Panc1 (cell line): ENCODE measurements around the gene TALDO1. TPM values are rescaled to one million over a fixed set of nuclear protein-coding genes. Genes with fewer than 3 reads are reported as not detected.

Experiments used
- ATAC-seq: fragments of 200-7000 bp; cut with Tn5 transposase; 2 replicates; pipeline ENCODE4 v1.9.1; 2020; ENCODE audit warnings: mild to moderate bottlenecking, moderate library complexity
- BruUV-seq: library from RNA; stranded (reverse); fragments of 400-500 nt; replicated peaks from 2 replicates; lab custom pipeline; 2021; lab: Mats Ljungman, UMichigan
- CTCF ChIA-PET: fragments of 300-600 bp; sonication (Branson Sonifier 250); formaldehyde crosslinking; loops from one replicate; lab custom pipeline; 2022; ENCODE audit warnings: antibody characterized with exemption; lab: Charles Lee
- POLR2A ChIA-PET: fragments of 300-600 bp; sonication (Branson Sonifier 250); formaldehyde crosslinking; loops from one replicate; lab custom pipeline; 2022; ENCODE audit warnings: antibody characterized with exemption; lab: Charles Lee
- DNase-seq: peaks from one replicate; pipeline ENCODE4 v3.0.0-alpha.2; 2010; ENCODE audit warnings: low read depth, low spot score
- H3K27ac ChIP-seq: 2 replicates; pipeline ENCODE4 v1.5.1; 2011; ENCODE audit warnings: mild to moderate bottlenecking, low read length, inconsistent platforms
- H3K27me3 ChIP-seq: fragments of 200-500 bp; sonication (Bioruptor generic); 2 replicates; pipeline ENCODE4 v1.6.0; 2014; ENCODE audit warnings: low read length, inconsistent platforms; ENCODE audit not compliant: control insufficient read depth, insufficient read depth
- H3K36me3 ChIP-seq: fragments of 200-500 bp; sonication (Bioruptor generic); 2 replicates; pipeline ENCODE4 v1.5.1; 2014; ENCODE audit warnings: inconsistent platforms, mild to moderate bottlenecking, low read length, moderate library complexity; ENCODE audit not compliant: control insufficient read depth, insufficient read depth
- H3K4me1 ChIP-seq: 2 replicates; pipeline ENCODE4 v1.5.1; 2011; ENCODE audit warnings: inconsistent platforms, mild to moderate bottlenecking, low read length, moderate library complexity; ENCODE audit not compliant: control insufficient read depth, insufficient read depth
- H3K4me3 ChIP-seq, 2 experiments: 2 replicates each; pipeline ENCODE4 v1.5.1; 2011 to 2012; ENCODE audit warnings: low read depth in 2 of 2, low read length in 2 of 2, mild to moderate bottlenecking in 2 of 2, inconsistent platforms in 1 of 2, moderate library complexity in 1 of 2
- H3K9me3 ChIP-seq: fragments of 200-500 bp; sonication (Bioruptor generic); 2 replicates; pipeline ENCODE4 v1.5.1; 2014; ENCODE audit warnings: low read depth, mild to moderate bottlenecking, inconsistent platforms, low read length, moderate library complexity; ENCODE audit not compliant: control insufficient read depth, insufficient read depth
- CTCF ChIP-seq: fragments of 450-650 bp; IDR thresholded peaks from 2 replicates; pipeline ENCODE4 v1.5.1; 2017; ENCODE audit warnings: mild to moderate bottlenecking
- POLR2AphosphoS5 ChIP-seq: IDR thresholded peaks from 2 replicates; pipeline ENCODE4 v1.6.1; 2012; ENCODE audit warnings: mild to moderate bottlenecking, low read depth, low read length, moderate library complexity
- REST ChIP-seq, 2 experiments: IDR thresholded peaks; 2 replicates each; pipeline ENCODE4 v1.6.1; 2011 to 2012; ENCODE audit warnings: low read depth in 2 of 2, control low read depth in 1 of 2, low read length in 1 of 2, mild to moderate bottlenecking in 1 of 2, moderate library complexity in 1 of 2; ENCODE audit not compliant: insufficient read depth in 1 of 2
- SIN3A ChIP-seq: IDR thresholded peaks from 2 replicates; pipeline ENCODE4 v1.6.1; 2012; ENCODE audit warnings: low read depth, mild to moderate bottlenecking, low read length, moderate library complexity, borderline replicate concordance; ENCODE audit not compliant: insufficient read depth
- TCF7L2 ChIP-seq: IDR thresholded peaks from 2 replicates; pipeline ENCODE4 v1.6.1; 2011; ENCODE audit warnings: mild to moderate bottlenecking, low read depth, low read length, inconsistent platforms
- in situ Hi-C: cut with HindIII; loops from 2 replicates; pipeline ENCODE4 v1.10.0; 2016; ENCODE audit warnings: low sequenced_read_pairs, low pct_unique_long_range_greater_than_20kb
- intact Hi-C: fragments of 100-400 bp; cut with micrococcal nuclease; formaldehyde crosslinking; loops from one replicate; pipeline ENCODE4 v1.10.0; 2022; ENCODE audit not compliant: unreplicated experiment
- total RNA-seq: library from RNA; stranded (reverse); gene quantifications from one replicate; pipeline ENCODE4 v1.2.1, GENCODE V29; 2021; ENCODE audit not compliant: unreplicated experiment

The TALDO1 gene
- total RNA-seq, 1 experiment from 2014 or later = 257 TPM

GRCh38 chr11:804599-804964 lies 57.3 kb downstream of the TALDO1 start:
- ChIA-PET POLR2A (interaction anchor here (1.0 kb wide), 1 partner anchor 55 kb away, joined by 3 read pairs; no protein-coding TSS in a partner anchor), CTCF (interaction anchor here (1.5 kb wide), 1 partner anchor 43 kb away, joined by 3 read pairs; no protein-coding TSS in a partner anchor)
- intact Hi-C loops (no loop called here), in situ Hi-C loops (no loop called here)
- ATAC-seq (no peak), DNase-seq (no peak)
- Histone ChIP-seq H3K4me3 (peak overlapping the region; percentile 58 to 67), H3K36me3 (no peaks in the 10 kb centered on the region), H3K9me3 (no peaks in the 10 kb centered on the region), H3K27ac (peak overlapping the region; percentile 92), H3K27me3 (no peaks in the 10 kb centered on the region), H3K4me1 (peaks cover 37% of the 10 kb centered on the region)
- TF ChIP-seq POLR2AphosphoS5 = no peak; the same call in 1 of the 2 replicates
- no peak for TF ChIP-seq REST (IDR thresholded peaks at IDR 0.05; ENCODE audit: insufficient read depth in 1 of 2, low read depth in 2 of 2, low read length in 1 of 2)
- no peak for TF ChIP-seq CTCF
- no peak for TF ChIP-seq TCF7L2
- TF ChIP-seq SIN3A = no peak; the same call in 1 of the 2 replicates
- no TSS peak for BruUV-seq

GRCh38 chr11:808427-809286 lies 61.4 kb downstream of the TALDO1 start:
- DNase-seq (no peak), ATAC-seq (peak; percentile 75)
- intact Hi-C loops = no loop called here
- H3K36me3 ChIP-seq = peaks cover 24% of the 10 kb centered on the region
- H3K27me3 ChIP-seq = no peaks in the 10 kb centered on the region
- ChIA-PET POLR2A (interaction anchor here (1.0 to 1.3 kb wide), 2 partner anchors 13 to 20 kb away, joined by 3 read pairs; no protein-coding TSS in a partner anchor), CTCF (interaction anchor here (0.6 to 0.9 kb wide), 4 partner anchors 10 to 369 kb away, joined by 3 to 10 read pairs (median 6); partner anchors contain the start of gene PNPLA2)
- H3K27ac ChIP-seq = peak overlapping the region; percentile 99
- in situ Hi-C loops = no loop called here
- peak overlapping the region; percentile 85 to 96 for H3K4me3 ChIP-seq
- TSS peak; percentile 88 for BruUV-seq
- TF ChIP-seq SIN3A (no peak; the same call in 1 of the 2 replicates), POLR2AphosphoS5 (no peak; the same call in 1 of the 2 replicates), TCF7L2 (no peak), CTCF (no peak; the same call in 1 of the 2 replicates), REST (IDR thresholded peaks at IDR 0.05; ENCODE audit: insufficient read depth in 1 of 2, low read depth in 2 of 2, low read length in 1 of 2) (no peak)
- H3K4me1 ChIP-seq = peaks cover 53% of the 10 kb centered on the region
- H3K9me3 ChIP-seq = no peaks in the 10 kb centered on the region
